Measurements from ENCODE around the gene SGIP1. TPM values are rescaled to one million over a fixed set of nuclear protein-coding genes. Genes with fewer than 3 reads are reported as not detected.

The SGIP1 gene
- polyA plus RNA-seq, 1 of the 3 experiments (the other 2 are of a cell fraction), result 15.5 TPM

- peaks cover 0 to 8% of the 10 kb centered on the region in 2 experiments for H3K36me3 ChIP-seq (replicated peaks in 1 of 2; ENCODE audit: control insufficient read depth in 1 of 2, insufficient read depth in 2 of 2, low read length in 1 of 2)
- POLR2A ChIA-PET, result no interaction called here
- no peaks in the 10 kb centered on the region; a peak in 2 of 4 replicates for H3K4me1 ChIP-seq (ENCODE audit: control insufficient read depth in 1 of 2, insufficient read depth in 2 of 2, low read depth in 1 of 2, low read length in 1 of 2)
- no peak overlapping the region for H3K27ac ChIP-seq (ENCODE audit: low read depth in 2 of 2, low read length in 1 of 2)
- CTCF ChIA-PET, result interaction anchor here (1.6 to 2.7 kb wide), 3 partner anchors 10 to 25 kb away, joined by 3 to 9 read pairs (median 8); no protein-coding TSS in a partner anchor
- H4K20me1 ChIP-seq (ENCODE audit: insufficient read depth), result no peaks in the 10 kb centered on the region
- no peaks in the 10 kb centered on the region for H3K79me2 ChIP-seq (ENCODE audit: insufficient read depth)
- no peak overlapping the region for H3K9ac ChIP-seq
- H2AFZ ChIP-seq (ENCODE audit: low read depth), result no peak overlapping the region
- TF ChIP-seq ZBTB33 (IDR thresholded peaks at IDR 0.05; ENCODE audit: borderline replicate concordance, low read depth) (no peak), CHD2 (IDR thresholded peaks at IDR 0.05; ENCODE audit: low read length, partially characterized antibody) (no peak), NFIC (IDR thresholded peaks at IDR 0.05; ENCODE audit: borderline replicate concordance) (no peak), FOXM1 (IDR thresholded peaks at IDR 0.05; ENCODE audit: low read depth) (no peak), RFX5 (IDR thresholded peaks at IDR 0.05; ENCODE audit: low read length) (no peak), GABPA (IDR thresholded peaks at IDR 0.05; ENCODE audit: low read depth) (no peak), REST (IDR thresholded peaks at IDR 0.05; ENCODE audit: low read depth, low read length) (no peak), FOSL2 (IDR thresholded peaks at IDR 0.05; ENCODE audit: borderline replicate concordance, low read depth) (no peak), GATA2 (CRISPR knock-in tag; IDR thresholded peaks at IDR 0.05) (no peak), ELF1 (IDR thresholded peaks at IDR 0.05) (no peak), POLR2AphosphoS5 (IDR thresholded peaks at IDR 0.05; ENCODE audit: low read depth, low read length) (no peak), SIN3A (IDR thresholded peaks at IDR 0.05; ENCODE audit: borderline replicate concordance, low read depth, low read length) (no peak), USF1 (IDR thresholded peaks at IDR 0.05; ENCODE audit: borderline replicate concordance, low read depth) (no peak), USF2 (IDR thresholded peaks at IDR 0.05; ENCODE audit: borderline replicate concordance, low read depth, low read length) (no peak), TEAD4 (IDR thresholded peaks at IDR 0.05; ENCODE audit: borderline replicate concordance, insufficient read depth) (no peak), RCOR1 (IDR thresholded peaks at IDR 0.05; ENCODE audit: low read length) (no peak), NRF1 (IDR thresholded peaks at IDR 0.05; ENCODE audit: low read depth, low read length) (no peak)
- no peaks in the 10 kb centered on the region for H3K9me3 ChIP-seq
- 90% methylated on average over 3 of the region's 3 CpGs for WGBS (ENCODE audit: low lambda C conversion rate)
- no peak overlapping the region for H3K4me3 ChIP-seq (ENCODE audit: low read depth in 2 of 2, low read length in 1 of 2)
- H3F3A ChIP-seq (replicated peaks; ENCODE audit: insufficient read depth), result no peaks in the 10 kb centered on the region
- DNase-seq, result no peak
- H3K27me3 ChIP-seq (ENCODE audit: insufficient read depth), result no peaks in the 10 kb centered on the region
- no peak overlapping the region for H3K4me2 ChIP-seq
- no peaks in the 10 kb centered on the region for H3K9me2 ChIP-seq
Measured at GRCh38 chr1:66750577-66750976, 216.6 kb downstream of the SGIP1 start.

All from SK-N-SH (cell line).